ENCODE measurements around the gene PTPN14.
"Not testable (repeated sequence)": the region's sequence is repeated elsewhere in the genome, so short reads cannot be mapped to it uniquely, and the experiment has no call there.

The PTPN14 gene

DNA sequence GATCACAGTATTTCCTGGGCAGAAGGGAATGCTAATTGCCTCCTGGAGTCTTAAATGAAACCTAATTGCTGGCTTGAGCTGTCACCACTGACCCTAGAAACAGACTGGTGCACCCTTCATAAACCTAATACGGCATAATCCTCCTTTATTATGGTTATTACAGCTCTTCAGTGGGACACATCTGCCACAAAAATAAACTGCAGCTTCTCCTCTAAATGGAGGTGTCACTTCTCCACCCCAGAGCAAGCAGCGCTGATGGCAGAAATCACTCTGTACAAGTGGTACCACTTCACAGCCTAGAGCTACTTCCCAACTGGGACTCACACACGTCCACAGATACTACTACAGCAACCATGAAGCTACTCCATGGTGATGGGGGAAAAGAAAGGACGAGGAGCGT lies 11.1 kb downstream of the PTPN14 start:
- no peak for DNase-seq

DNA sequence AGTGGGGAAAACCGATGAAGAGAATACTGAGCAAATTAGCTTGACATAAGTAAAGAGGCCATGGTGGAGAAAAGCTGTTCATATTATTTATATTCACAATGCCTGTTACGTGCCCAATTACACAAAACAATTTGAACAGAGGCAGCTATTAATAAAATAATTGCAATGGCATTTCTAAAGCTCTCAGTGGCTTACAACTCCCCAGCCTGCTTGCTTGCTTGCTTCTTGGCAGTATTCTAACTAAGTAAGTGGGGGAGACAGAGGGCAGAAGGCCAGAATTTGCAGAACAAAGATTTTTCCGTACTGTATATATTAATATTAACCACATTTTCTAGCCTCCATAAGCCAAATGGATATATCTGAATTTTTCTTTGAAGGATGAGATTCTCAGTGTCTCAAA lies 12.9 kb downstream of the PTPN14 start:
- DNase-seq, result no peak

DNA sequence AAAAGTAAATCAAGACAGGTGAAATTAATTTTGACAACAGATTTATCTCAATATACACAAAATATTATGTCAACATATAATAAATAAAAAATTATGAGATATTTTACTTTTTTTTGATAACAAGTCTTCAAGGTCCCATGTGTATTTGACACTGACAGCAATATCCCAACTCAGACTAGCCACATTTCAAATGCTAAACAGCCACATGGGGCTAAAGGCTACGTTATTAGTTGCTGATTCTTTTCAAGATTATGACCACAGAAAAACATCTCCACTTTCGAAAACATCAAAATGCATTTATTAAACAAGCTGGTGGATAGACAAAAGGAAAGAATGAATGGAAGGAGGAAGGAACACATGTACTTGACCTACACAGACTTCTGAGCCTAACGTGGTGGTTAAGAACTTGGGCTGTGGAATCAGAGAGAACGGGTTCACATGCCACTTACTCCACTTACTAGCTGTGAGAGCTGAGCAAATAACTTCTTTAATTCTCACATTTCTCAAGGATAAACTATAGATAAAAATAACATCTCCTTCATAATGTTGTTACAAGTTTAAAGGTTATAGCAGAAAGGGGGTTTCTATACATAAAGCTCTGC lies 13.4 kb downstream of the PTPN14 start:
- no peak for DNase-seq

DNA sequence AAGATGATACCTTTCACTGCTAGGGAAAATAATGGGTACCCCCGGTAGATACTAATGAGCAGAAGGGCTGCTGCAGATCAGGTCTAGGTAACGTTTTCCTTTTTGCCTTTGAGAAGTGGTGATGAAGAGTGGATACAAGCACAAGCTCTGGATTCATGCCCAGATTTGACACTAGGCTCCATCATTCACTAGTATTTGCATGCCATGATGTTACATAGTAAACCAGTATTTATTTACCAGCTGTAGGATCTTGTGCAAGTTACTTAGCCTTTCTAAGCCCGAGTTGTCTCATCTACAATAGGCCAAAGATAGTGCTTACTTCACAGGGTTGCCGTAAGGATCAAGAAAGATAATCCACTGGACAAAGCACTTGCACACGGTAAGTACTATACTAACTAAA lies 14.2 kb downstream of the PTPN14 start:
- no peak for DNase-seq

DNA sequence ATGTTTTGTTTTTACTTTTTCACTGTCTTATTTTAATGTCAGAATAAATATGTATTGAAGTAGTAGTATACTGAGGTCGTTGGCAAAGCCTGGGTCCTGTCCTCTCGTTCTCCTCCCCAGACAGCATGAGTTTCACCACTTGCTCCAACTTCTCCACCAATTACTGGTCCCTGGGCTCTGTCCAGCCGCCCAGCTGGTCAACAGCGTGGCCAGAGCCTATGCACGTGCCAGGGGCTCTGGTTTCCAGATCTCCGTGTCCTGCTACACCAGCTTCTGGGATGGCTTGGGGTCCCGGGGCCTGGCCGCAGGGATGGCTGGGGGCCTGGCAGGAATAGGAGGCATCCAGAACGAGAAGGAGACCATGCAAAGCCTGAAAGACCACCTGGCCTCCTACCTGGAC lies 19.3 kb downstream of the PTPN14 start:
- DNase-seq, result no peak

DNA sequence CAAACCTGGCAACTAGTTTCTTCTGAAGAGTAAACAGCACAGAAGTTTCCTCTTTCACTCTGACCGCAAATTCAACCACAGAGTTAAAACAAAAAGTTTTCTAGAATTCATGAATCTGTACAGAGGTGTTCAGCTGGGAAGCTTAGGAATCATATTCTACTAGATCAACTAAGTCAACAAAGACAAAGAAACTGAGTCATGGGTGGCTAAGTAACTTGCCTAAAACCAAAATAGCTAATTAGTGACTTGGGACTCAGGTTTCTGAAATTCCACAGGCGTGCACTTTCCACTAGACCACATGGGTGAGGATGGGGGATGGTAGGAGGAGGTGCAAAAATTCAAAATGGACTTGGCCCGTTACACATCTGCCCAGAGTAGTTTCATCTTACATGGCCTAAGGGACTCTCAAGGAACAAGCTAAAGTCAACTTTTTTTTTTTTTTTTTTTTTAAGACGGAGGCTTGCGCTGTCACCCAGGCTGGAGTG lies 25.8 kb downstream of the PTPN14 start:
- peak; percentile 12 for DNase-seq

DNA sequence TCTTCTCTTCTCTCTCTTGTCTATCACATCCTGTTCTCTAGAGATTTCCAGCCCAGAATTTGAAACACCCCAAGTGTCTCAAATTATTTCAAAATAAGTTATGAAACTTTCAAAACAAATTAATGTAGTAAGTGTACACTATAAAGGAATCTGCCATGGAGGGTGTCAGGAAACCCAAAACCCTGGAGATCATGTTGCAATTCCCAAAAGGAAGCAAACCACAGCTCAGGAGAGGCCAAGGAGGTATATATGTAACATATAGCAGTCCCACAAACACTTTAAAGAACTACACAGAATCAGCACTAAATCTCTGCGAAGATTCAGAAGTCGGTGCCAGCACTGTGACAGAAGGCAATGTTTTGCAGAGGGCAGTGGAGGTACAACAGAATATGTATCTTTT lies 26.6 kb downstream of the PTPN14 start:
- DNase-seq, result no peak

DNA sequence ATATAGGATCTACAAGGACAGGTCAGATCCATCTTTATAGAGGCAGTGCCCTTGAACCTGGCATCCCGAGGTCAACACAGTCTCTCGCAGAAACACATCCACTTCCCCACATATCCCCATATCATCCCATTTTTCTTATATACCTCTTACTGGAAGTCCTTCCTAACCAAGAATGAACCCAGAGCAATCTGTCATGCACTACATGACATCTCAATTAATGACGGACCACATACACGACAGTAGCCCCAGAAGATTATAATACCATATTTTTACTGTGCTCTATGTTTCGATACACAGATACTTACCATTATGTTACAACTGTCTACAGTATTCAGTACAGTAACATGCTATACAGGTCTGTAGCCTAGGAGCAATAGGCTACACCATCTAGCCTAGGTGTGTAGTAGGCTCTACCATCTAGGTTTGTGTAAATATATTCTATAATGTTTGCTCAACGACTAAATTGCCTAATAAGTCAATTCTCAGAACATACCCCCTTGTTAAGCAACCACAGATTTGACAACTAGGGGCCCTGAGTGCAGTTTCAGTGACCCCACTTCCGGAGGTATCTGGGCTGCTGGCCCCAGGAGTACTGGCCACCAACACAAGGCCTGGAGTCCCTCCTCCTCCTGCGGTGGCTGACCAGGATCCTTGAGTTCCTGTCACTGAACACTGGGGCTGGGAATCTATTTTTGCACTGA lies 28.1 kb downstream of the PTPN14 start:
- no peak for DNase-seq

DNA sequence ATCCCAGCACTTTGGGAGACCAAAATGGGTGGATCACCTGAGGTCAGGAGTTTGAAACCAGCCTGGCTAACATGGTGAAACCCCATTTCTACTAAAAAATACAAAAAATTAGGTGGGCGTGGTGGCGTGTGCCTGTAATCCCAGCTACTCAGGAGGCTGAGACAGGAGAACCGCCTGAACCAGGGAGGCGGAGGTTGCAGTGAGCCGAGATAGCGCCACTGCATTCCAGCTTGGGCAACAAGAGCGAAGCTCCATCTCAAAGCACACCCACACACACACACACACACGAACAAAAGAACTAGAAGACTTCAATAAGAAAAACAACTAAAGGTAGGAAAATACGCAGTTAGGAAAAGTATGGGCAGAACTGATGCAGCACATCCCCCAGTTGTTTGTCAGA lies 29.9 kb downstream of the PTPN14 start:
- DNase-seq, result not testable (repeated sequence)

DNA sequence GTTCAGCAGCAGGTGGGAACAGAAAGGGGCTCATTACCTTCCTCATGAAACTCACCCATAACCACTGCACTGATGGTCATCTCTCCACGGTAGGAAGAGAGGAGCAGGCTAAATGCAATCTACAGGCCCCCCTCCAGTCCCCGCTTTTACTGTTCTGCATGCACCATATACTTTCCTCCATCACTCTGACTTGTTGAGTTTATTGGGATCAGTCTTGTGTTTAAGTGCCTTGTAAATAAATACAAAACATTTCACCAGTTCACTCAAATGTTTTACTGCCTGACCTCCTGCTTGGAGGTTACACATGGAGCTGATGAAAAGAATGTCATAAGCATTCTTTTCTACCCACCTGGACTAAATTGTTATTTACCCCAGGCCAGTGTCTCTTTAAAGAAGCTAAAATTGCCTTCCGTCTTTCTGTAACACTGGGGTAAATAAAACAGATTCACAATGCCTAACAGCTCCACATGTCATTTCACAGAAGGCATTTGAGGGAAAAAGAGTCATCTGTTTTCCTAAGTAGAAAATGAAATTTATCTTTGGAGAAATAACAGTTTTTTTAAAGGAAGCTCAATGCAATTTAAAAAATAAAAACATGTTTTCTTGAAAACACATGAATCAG lies 30.7 kb downstream of the PTPN14 start:
- no peak for DNase-seq

DNA sequence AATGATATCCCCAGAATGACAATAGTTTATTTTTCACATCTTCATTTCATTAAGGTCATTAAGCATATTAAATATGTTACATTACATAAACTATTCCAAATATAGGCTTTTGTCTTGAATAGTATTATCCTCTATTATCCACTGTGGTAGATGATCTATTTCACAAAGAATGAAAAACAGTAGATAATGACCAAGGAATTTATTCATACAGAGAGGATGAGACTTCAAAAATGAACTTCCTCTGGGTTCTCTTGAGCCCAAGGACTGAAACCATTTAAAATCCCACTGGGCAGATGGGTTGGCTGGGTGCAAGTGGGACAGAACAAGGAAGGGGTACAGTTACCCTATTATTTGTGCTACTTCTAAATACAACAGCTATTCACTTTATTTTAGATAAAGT lies 33.0 kb downstream of the PTPN14 start:
- no peak for DNase-seq

DNA sequence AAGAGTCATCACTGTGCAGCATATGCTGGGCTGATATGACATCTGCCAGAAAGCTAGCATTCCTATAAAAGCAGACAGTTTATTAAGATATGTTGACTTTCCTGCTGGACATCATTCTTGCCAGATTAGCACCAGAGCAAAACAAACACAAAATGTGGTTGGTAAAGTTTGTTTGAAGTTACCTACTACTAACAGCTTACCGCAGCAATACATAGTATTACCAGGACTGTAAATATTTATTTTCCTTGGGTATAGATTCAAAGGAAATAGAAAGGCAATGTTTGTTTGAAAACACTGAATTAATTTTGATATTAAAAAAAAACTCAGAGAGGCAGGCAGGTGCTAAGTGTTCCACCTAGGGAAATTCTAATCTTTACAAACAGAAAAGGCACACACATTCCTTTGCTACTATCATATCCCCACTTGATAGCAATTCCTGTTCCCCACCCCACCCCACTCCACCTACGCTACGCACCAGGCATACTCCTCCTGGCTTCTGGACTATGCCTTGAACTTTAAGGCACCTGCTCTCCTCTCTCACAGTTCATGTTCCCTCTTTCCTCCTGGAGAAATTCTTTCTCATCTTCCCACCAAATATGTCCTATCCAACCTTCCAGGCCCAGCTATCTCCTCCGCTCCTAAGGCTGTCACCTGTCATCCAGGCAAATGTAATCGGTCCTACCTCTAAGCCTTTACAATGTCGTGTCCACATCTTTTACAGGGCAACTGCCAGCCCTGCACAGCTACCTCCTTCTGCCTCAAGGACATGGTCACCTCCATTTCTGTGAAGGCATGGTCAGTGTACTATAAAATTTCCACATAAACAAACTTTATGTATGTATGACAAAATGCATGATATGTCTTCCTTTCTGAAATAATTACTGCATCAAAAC lies 34.7 kb downstream of the PTPN14 start:
- DNase-seq, result no peak

DNA sequence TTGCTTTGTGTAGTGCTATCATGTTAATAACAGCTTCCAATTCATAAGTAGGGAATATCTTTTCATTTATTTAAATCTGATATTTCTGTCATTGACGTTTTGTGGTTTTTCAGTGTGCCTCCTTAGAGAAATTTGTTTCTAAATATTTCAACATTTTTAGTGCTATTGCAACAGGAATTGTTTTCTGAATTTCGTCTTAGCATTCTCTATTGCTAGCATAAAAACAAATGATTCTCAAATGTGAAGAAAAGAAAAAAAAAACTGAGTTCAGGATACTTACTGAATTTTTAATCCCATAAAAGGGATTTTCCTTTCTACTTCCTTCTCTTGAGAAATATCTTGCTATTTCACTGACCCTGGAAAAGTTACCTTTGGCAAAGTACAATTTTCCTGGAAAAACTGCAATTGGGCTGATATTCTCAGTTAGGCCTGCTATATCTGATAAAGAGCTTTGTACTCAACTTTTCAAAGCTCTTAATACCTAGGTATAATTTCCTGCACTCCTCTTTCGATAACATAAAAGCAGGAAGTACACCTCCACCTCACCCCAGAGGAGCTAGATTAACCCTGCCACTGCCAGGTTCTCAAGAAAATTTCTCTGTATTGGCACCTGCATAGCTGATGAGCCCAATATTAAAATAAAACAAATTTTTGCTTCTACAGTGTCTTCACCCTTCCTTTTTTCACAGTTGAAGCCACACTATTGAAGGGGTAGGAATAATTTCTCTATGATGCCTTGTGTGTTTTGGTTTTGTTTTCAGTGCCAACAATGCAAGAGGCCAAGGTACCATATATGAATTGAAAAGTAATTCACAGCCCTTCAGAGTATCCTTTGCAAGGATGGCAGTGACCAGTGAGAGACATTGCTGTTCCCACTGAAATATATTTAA lies 35.6 kb downstream of the PTPN14 start:
- no peak for DNase-seq

DNA sequence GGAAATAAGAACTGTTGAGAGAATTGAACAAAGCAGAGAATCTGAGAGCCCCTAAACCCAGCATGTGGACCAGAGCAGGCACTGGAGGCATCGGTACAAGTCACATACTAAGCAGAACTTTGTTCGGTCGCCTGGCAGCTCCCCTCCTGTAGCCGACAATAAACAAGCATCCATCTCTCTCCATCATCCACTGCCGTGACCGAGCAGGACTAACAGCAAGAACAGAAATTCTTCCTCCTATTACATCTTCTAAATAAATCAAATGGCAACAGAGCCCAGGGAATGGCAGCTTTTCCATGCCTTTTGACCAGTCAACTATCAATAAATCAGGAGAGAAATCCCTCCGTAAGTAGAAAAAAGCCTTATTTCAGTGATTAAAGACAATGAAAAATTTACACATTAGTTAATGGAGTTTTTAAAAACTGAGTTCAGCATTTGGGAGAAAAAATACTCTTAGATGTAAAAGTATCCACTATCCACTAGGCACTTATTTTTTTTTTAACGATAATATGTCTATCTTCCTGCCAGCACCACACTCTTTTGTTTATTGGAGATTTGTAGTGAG lies 36.5 kb downstream of the PTPN14 start:
- DNase-seq, result no peak

DNA sequence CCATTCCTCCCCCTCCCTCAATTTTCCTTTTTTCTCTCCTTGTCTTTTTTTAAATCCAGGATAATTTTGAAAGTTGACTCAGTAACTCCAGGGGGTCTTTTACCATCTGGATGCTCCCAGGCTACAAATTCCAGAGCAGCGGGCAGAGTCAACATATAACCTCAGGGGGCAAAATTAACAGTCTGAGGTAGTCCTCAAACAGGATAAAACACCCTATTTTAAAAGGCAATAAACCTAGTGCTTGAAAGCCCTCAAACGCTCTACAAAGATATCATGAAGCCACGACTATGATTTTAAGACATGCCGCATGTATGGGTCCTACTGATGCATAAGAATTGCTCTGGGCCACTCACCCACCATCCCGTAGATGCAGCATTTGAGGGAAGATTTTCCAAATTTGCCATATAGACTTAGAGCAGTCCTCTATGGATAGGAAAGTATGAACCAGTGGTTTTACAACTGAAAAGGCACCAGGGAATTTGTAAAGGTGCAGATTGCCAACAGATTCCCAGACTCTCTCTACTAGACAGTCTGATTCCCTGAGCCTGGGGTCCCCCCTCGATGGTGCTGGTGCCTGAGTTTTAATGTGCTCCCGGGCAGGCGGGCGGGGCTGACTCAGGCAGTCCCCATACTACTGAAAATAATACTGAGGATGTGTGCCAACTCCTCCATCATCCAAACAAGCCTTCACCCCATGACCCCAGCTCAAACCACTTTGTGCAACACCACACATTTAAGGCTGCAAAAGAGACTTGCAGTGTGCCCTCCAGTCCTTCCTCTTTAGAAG lies 37.2 kb downstream of the PTPN14 start:
- DNase-seq, result no peak

DNA sequence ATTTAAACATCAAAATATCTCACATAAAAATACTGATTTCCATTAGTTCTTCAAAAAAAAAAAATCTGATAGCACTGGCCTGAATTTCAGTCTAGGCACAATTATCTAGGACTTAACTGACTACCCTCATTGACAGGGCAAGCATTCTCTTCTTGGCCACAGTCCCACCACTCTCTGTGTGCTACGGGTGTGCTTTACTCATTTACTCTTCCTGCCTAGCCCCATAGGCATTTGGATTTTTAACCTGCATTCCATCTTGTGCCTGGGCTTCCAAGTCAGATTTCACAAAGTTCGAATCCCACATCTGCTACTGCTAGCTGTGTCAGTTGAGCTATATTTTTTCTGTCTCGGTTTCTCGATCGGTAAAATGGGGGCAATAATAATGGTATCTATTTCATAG lies 38.0 kb downstream of the PTPN14 start:
- no peak for DNase-seq

DNA sequence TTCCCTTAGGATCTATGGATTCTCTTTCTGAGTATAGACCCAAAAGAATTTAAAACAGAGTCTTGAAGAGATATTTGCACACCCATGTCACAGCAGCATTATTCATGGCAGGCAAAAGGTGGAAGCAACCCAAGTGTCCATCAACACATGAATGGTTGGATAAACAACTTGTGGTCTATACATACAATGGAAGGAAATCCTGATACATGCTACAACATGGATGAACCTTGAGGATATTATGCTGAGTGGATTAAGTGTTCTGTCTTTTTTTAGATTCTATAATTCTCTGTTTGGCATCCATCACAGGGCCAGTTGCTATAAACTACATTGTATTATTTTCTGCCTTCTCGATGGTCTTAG lies 39.8 kb downstream of the PTPN14 start:
- DNase-seq, result no peak

DNA sequence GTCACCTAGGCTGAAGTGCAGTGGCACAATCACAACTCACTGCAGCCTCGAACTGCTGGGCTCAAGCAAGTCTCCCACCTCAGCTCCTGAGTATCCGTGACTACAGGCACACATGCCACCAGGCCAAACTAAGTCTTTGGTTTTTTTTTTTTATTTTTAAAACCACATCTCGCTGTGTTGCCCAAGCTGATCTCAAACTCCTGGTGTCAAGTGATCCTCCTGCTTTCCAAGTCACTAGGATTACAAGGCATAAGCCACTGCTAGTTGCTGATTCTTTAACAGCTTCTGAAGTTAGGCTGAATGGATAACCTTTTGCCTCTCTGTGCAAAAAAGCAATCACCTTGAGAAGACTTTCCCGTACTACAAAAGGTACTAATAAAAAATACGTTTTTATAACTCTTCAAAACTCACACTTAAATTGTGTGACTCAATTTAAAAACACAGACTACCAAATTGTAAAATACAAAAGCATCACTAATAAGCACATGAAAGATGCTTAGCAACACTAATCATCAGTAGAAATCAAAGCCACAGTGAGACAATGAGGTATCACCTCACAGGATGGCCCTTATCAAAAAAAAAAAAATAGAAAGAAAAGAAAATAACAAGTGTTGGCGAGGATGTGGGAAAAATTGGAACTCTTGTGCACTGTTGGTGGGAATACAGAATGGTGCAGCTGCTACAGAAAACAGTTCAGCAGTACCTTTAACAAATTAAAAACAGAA lies 40.3 kb downstream of the PTPN14 start:
- DNase-seq, result no peak

DNA sequence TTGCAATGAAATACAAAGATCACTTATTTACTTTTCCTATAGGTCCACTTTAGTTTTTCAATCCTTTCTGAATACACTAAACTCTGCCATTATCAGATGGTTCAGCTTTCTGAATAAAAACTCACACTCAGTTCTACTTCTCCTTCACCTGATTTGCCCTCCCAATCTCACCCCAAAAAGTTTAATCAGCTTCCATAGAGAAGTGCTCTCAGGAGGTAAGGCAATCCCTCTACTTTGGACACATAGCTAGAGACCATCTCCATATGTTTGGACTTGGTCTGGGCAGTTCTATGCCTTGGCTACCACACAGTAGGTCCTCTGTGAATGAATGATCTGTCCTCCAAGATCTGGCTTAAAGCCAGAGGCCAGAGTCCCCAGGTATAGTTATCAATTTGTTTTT lies 40.9 kb downstream of the PTPN14 start:
- DNase-seq, result no peak

DNA sequence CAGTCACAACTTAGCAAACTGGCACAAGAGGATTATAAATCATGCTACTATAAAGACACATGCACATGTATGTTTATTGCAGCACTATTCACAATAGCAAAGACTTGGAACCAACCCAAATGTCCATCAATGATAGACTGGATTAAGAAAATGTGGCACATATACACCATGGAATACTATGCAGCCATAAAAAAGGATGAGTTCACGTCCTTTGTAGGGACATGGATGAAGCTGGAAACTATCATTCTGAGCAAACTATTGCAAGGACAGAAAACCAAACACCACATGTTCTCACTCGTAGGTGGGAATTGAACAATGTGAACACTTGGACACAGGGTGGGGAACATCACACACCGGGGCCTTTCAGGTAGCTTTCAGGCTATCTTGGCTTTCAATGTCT lies 41.8 kb downstream of the PTPN14 start:
- DNase-seq, result not testable (repeated sequence)
